ENCODE data around the gene GLYR1.
A peak's percentile ranks its signal among the peaks of the same experiment; 100 is the strongest.

Gene GLYR1

DNA sequence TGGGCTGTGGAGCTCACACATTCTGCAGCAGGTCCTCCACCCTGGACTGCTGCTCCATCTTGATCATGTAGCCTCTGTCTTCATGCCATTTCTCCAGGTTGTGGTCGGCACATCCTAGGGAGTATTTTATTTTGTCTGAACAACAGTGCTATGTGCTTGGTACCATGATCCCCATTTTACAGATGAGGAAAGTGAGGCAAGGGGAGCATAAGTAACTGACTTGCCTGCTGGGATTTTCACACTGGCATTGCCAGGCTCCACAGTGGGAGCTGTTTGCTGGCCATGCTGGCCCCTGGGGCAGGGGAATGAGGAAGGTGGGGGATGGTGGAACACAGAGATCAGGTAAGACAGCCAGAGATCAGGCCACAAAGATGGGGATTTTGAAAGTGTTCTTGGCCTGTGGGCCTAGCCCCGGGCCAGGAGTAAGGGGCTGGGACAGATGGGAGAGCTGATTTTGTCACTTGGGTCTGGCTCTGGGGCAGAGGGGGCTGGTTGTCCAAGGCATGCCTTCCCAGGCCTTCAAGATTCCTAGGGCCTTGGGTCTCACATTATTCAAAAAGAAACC is 70.9 kb downstream of the GLYR1 start:
- no peaks in the 10 kb centered on the region for H3K36me3 ChIP-seq (ENCODE audit: control insufficient read depth, insufficient read depth, low read length)
- H3K9ac ChIP-seq (ENCODE audit: low read depth, low read length): no peak overlapping the region
- no peaks in the 10 kb centered on the region for H3K4me1 ChIP-seq (ENCODE audit: control insufficient read depth, insufficient read depth, low read length)
- H3K4me3 ChIP-seq (ENCODE audit: low read depth, low read length): no peak overlapping the region
- H3K9me3 ChIP-seq (ENCODE audit: control insufficient read depth, insufficient read depth, low read length): no peaks in the 10 kb centered on the region
- H3K27me3 ChIP-seq (ENCODE audit: control insufficient read depth, insufficient read depth, low read length): no peaks in the 10 kb centered on the region

DNA sequence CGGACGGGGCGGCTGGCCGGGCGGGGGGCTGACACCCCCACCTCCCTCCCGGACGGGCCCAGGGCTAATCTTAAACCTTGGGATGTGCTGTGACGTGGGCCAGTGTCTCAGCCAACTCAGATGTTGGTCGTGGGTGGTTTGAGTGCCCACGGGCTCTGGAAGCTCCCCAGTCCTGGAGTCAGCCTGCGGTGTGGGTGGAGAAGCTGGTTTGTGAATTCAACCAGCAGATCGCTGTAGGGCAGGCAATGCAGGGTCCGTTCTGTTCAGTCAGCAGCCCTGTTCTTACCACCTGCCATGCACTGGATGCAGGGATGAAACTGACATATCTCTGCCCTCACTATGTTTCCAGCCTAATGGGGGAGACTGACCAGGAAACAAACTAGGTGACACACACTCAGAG is 72.1 kb downstream of the GLYR1 start:
- Histone ChIP-seq H3K27me3 (ENCODE audit: control insufficient read depth, insufficient read depth, low read length) (no peaks in the 10 kb centered on the region), H3K36me3 (ENCODE audit: control insufficient read depth, insufficient read depth, low read length) (no peaks in the 10 kb centered on the region), H3K4me1 (ENCODE audit: control insufficient read depth, insufficient read depth, low read length) (no peaks in the 10 kb centered on the region), H3K9ac (ENCODE audit: low read depth, low read length) (no peak overlapping the region), H3K9me3 (ENCODE audit: control insufficient read depth, insufficient read depth, low read length) (no peaks in the 10 kb centered on the region), H3K4me3 (ENCODE audit: low read depth, low read length) (no peak overlapping the region)

- Histone ChIP-seq H3K27me3 (ENCODE audit: control insufficient read depth, insufficient read depth, low read length) (no peaks in the 10 kb centered on the region), H3K4me1 (ENCODE audit: control insufficient read depth, insufficient read depth, low read length) (peaks cover 2% of the 10 kb centered on the region), H3K9me3 (ENCODE audit: control insufficient read depth, insufficient read depth, low read length) (no peaks in the 10 kb centered on the region), H3K4me3 (ENCODE audit: low read depth, low read length) (no peak overlapping the region), H3K9ac (ENCODE audit: low read depth, low read length) (no peak overlapping the region), H3K36me3 (ENCODE audit: control insufficient read depth, insufficient read depth, low read length) (no peaks in the 10 kb centered on the region)
Observed at GRCh38 chr16:4772351-4772750, 74.7 kb downstream of the GLYR1 start.

- H3K27me3 ChIP-seq (ENCODE audit: control insufficient read depth, insufficient read depth, low read length): no peaks in the 10 kb centered on the region
- H3K36me3 ChIP-seq (ENCODE audit: control insufficient read depth, insufficient read depth, low read length): no peaks in the 10 kb centered on the region
- peaks cover 2% of the 10 kb centered on the region for H3K4me1 ChIP-seq (ENCODE audit: control insufficient read depth, insufficient read depth, low read length)
- no peak overlapping the region for H3K4me3 ChIP-seq (ENCODE audit: low read depth, low read length)
- H3K9ac ChIP-seq (ENCODE audit: low read depth, low read length): no peak overlapping the region
- no peaks in the 10 kb centered on the region for H3K9me3 ChIP-seq (ENCODE audit: control insufficient read depth, insufficient read depth, low read length)
Observed at GRCh38 chr16:4771646-4772045, 75.4 kb downstream of the GLYR1 start.

GRCh38 chr16:4769306-4769638 is 77.8 kb downstream of the GLYR1 start:
- Histone ChIP-seq H3K9ac (ENCODE audit: low read depth, low read length) (peak overlapping the region; percentile 61), H3K4me3 (ENCODE audit: low read depth, low read length) (peak overlapping the region; percentile 61), H3K27me3 (ENCODE audit: control insufficient read depth, insufficient read depth, low read length) (no peaks in the 10 kb centered on the region), H3K4me1 (ENCODE audit: control insufficient read depth, insufficient read depth, low read length) (peaks cover 2% of the 10 kb centered on the region), H3K9me3 (ENCODE audit: control insufficient read depth, insufficient read depth, low read length) (no peaks in the 10 kb centered on the region), H3K36me3 (ENCODE audit: control insufficient read depth, insufficient read depth, low read length) (peaks cover 10% of the 10 kb centered on the region)

DNA sequence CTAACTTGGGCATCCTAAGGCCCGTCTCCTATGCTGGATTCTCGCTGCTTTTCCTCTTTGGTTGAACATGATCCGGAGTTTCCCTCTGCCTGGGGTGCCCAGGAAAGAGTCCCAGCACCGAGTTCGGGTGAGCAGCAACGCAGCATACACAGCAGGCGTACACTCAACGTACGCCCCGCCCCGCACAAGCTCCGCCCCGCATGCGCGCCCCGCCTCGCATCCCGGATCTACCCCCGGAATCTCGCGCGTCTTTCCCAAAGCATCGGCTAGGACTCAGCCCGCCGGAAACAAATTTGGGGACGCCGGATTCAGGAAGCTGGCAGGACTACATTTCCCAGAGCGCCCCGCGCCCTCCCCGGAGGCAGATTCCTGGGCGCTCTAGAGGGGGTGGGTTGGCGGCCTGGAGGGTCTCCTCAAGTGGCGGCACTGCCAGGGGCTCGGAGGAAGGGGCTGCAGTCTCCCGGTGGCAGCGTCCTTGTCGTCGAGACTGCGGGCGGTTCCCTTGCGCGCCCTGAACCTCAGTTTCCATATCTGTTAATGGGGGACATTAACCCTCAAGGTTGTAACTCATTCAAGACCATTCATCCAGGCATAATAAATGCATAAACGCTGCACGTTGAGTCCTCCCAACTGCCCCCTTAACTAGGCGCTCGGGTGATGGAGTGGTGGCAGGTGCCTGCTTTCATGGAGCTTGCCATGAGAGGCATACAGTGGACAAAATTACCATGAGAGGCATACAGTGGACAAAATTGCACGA is 78.4 kb downstream of the GLYR1 start:
- Histone ChIP-seq H3K9me3 (ENCODE audit: control insufficient read depth, insufficient read depth, low read length) (no peaks in the 10 kb centered on the region), H3K27me3 (ENCODE audit: control insufficient read depth, insufficient read depth, low read length) (no peaks in the 10 kb centered on the region), H3K9ac (ENCODE audit: low read depth, low read length) (peak overlapping the region; percentile 61), H3K4me1 (ENCODE audit: control insufficient read depth, insufficient read depth, low read length) (peaks cover 2% of the 10 kb centered on the region), H3K4me3 (ENCODE audit: low read depth, low read length) (peak overlapping the region; percentile 76), H3K36me3 (ENCODE audit: control insufficient read depth, insufficient read depth, low read length) (peaks cover 15% of the 10 kb centered on the region)

- peak overlapping the region; percentile 61 for H3K9ac ChIP-seq (ENCODE audit: low read depth, low read length)
- peaks cover 19% of the 10 kb centered on the region for H3K36me3 ChIP-seq (ENCODE audit: control insufficient read depth, insufficient read depth, low read length)
- H3K4me3 ChIP-seq (ENCODE audit: low read depth, low read length): peak overlapping the region; percentile 76
- H3K4me1 ChIP-seq (ENCODE audit: control insufficient read depth, insufficient read depth, low read length): peaks cover 2% of the 10 kb centered on the region
- no peaks in the 10 kb centered on the region for H3K9me3 ChIP-seq (ENCODE audit: control insufficient read depth, insufficient read depth, low read length)
- H3K27me3 ChIP-seq (ENCODE audit: control insufficient read depth, insufficient read depth, low read length): no peaks in the 10 kb centered on the region
Observed at GRCh38 chr16:4767872-4768548, 79.1 kb downstream of the GLYR1 start.

DNA sequence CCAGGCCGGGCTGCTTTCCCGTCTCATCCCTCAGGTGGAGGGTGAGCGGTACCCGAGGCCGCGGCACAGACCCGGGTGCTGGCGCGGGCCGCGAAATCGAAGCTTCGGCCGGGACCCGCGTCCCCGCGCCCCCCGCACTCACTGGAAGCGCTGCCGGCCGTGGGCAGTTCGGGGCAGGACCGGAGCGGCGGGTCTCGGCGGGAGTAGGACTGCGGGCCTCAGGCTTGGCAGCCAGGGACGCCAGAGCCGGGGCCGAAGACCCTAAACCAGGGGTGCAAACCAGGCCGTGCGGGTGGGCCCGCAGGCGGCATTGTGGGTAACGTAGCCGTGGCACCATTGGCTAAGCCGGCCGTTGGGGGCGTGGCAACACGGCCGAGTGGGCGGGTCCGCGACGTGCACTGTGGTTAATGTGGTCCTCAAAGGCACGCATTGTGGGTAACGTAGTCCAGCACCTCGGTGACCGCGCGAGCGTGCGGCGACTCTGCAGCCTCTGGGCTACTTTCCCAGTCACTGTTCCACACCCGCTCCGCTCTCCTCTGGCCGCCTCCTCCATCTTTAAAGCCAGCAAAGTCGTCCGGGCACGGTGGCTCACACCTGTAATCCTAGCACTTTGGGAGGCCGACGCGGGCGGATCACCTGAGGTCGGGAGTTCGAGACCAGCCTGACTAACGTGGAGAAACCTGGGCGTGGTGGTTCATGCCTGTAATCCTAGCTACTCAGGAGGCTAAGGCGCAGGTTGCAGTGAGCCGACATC is 80.0 kb downstream of the GLYR1 start, which contains the start of gene ZNF500:
Gene ZNF500, minus strand, starts transcription at position 288 of the 754 bp plus-strand sequence. CDS start 1,184 bp downstream, outside the sequence.
- no peaks in the 10 kb centered on the region for H3K27me3 ChIP-seq (ENCODE audit: control insufficient read depth, insufficient read depth, low read length)
- peak within 1 kb of the TSS; percentile 79 for H3K9ac ChIP-seq (ENCODE audit: low read depth, low read length)
- H3K4me1 ChIP-seq (ENCODE audit: control insufficient read depth, insufficient read depth, low read length): peaks cover 2% of the 10 kb centered on the region
- no peaks in the 10 kb centered on the region for H3K9me3 ChIP-seq (ENCODE audit: control insufficient read depth, insufficient read depth, low read length)
- peak within 1 kb of the TSS; percentile 76 for H3K4me3 ChIP-seq (ENCODE audit: low read depth, low read length)
- peaks cover 23% of the 10 kb centered on the region for H3K36me3 ChIP-seq (ENCODE audit: control insufficient read depth, insufficient read depth, low read length)

DNA sequence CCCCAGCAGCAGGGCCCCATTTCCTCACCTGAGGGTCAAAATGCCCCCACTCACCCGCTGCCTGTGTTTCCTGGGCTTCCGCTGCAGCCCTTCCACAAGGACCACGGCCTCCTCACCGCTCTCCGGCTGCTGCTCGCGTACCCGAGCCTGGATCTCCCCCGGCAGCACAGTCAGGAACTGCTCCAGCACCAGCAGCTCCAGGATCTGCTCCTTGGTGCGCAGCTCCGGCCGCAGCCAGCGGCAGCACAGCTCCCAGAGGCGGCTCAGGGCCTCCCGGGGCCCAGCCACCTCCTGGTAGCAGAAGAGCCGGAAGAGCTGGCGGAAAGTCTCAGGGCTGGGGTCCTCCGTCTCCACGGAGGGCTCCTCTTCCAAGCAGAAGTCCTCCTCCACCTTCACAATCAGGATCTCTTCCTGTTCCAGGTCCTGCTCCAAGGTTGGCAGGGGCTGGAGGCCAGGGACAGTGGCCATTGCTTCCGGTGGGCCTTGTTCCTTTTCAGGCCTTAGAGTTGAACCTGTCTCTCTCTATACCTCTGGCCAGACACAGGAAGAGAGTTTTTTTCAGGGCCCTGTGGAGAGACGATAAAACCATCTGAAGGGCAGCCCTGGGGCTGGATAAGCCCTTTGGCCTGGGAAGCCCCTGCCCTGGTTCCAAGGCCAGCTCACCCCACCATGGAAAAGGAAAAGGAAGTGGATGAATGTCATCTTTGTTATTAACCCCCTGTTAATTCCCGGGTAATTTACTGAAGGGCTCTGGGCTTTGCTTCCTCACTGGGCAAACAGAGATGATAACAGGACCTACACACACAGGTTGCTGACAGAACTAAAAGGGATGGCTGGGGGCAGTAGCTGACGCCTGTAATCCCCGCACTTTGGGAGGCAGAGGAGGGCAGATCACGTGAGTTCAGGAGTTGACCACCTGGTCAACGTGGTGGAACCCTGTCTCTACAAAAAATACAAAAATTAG is 81.3 kb downstream of the GLYR1 start:
- Histone ChIP-seq H3K9me3 (ENCODE audit: control insufficient read depth, insufficient read depth, low read length) (no peaks in the 10 kb centered on the region), H3K36me3 (ENCODE audit: control insufficient read depth, insufficient read depth, low read length) (peaks cover 27% of the 10 kb centered on the region), H3K4me1 (ENCODE audit: control insufficient read depth, insufficient read depth, low read length) (peaks cover 2% of the 10 kb centered on the region), H3K4me3 (ENCODE audit: low read depth, low read length) (peak overlapping the region; percentile 75), H3K27me3 (ENCODE audit: control insufficient read depth, insufficient read depth, low read length) (no peaks in the 10 kb centered on the region), H3K9ac (ENCODE audit: low read depth, low read length) (peak overlapping the region; percentile 79)

GRCh38 chr16:4763791-4764190 is 83.3 kb downstream of the GLYR1 start:
- H3K4me3 ChIP-seq (ENCODE audit: low read depth, low read length): no peak overlapping the region
- H3K9me3 ChIP-seq (ENCODE audit: control insufficient read depth, insufficient read depth, low read length): no peaks in the 10 kb centered on the region
- H3K9ac ChIP-seq (ENCODE audit: low read depth, low read length): no peak overlapping the region
- H3K36me3 ChIP-seq (ENCODE audit: control insufficient read depth, insufficient read depth, low read length): peaks cover 38% of the 10 kb centered on the region
- no peaks in the 10 kb centered on the region for H3K27me3 ChIP-seq (ENCODE audit: control insufficient read depth, insufficient read depth, low read length)
- no peaks in the 10 kb centered on the region for H3K4me1 ChIP-seq (ENCODE audit: control insufficient read depth, insufficient read depth, low read length)

GRCh38 chr16:4762205-4762604 is 84.9 kb downstream of the GLYR1 start:
- H3K9me3 ChIP-seq (ENCODE audit: control insufficient read depth, insufficient read depth, low read length): no peaks in the 10 kb centered on the region
- peaks cover 38% of the 10 kb centered on the region for H3K36me3 ChIP-seq (ENCODE audit: control insufficient read depth, insufficient read depth, low read length)
- no peak overlapping the region for H3K9ac ChIP-seq (ENCODE audit: low read depth, low read length)
- no peaks in the 10 kb centered on the region for H3K27me3 ChIP-seq (ENCODE audit: control insufficient read depth, insufficient read depth, low read length)
- H3K4me3 ChIP-seq (ENCODE audit: low read depth, low read length): no peak overlapping the region
- no peaks in the 10 kb centered on the region for H3K4me1 ChIP-seq (ENCODE audit: control insufficient read depth, insufficient read depth, low read length)

Measured in iPS-15b (cell line).